MM.1S (cell line): ENCODE data around the gene SHF.

Source experiments
- DNase-seq: peaks from one replicate; pipeline ENCODE4 v3.0.0-alpha.2; 2015
- H2AFZ ChIP-seq: fragments of 300-600 bp; sonication (generic); 2 replicates; pipeline ENCODE4 v1.6.0; 2016; ENCODE audit warnings: antibody characterized with exemption, low read length
- H3F3A ChIP-seq: fragments of 300-600 bp; sonication (generic); 2 replicates; pipeline ENCODE4 v1.6.1; 2016; ENCODE audit warnings: mild to moderate bottlenecking, antibody characterized with exemption, low read length, moderate library complexity, mixed read lengths; ENCODE audit not compliant: insufficient read depth
- H3K27ac ChIP-seq: fragments of 300-600 bp; sonication (generic); 2 replicates; pipeline ENCODE4 v1.5.1; 2016; ENCODE audit warnings: mild to moderate bottlenecking, low read length
- H3K27me3 ChIP-seq: fragments of 300-600 bp; sonication (generic); replicated peaks from 2 replicates; pipeline ENCODE4 v1.6.0; 2016; ENCODE audit warnings: low read length; ENCODE audit not compliant: insufficient read depth
- H3K36me3 ChIP-seq: fragments of 300-600 bp; sonication (generic); replicated peaks from 2 replicates; pipeline ENCODE4 v1.6.1; 2016; ENCODE audit warnings: mild to moderate bottlenecking, low read length, mixed read lengths; ENCODE audit not compliant: insufficient read depth
- H3K4me1 ChIP-seq: fragments of 300-600 bp; sonication (generic); 2 replicates; pipeline ENCODE4 v1.6.1; 2016; ENCODE audit warnings: low read length, mixed read lengths
- H3K4me2 ChIP-seq: fragments of 300-600 bp; sonication (generic); 2 replicates; pipeline ENCODE4 v1.6.0; 2016; ENCODE audit warnings: low read depth, low read length
- H3K4me3 ChIP-seq: fragments of 300-600 bp; sonication (generic); 2 replicates; pipeline ENCODE4 v1.5.1; 2016; ENCODE audit warnings: low read length, mixed read lengths
- H3K79me2 ChIP-seq: fragments of 300-600 bp; sonication (generic); 2 replicates; pipeline ENCODE4 v1.6.1; 2016; ENCODE audit warnings: mixed run types, low read length, mixed read lengths
- H3K9ac ChIP-seq: fragments of 300-600 bp; sonication (generic); 2 replicates; pipeline ENCODE4 v1.6.1; 2016; ENCODE audit warnings: low read length, mixed read lengths
- H3K9me2 ChIP-seq: fragments of 300-600 bp; sonication (generic); replicated peaks from 2 replicates; pipeline ENCODE4 v1.6.1; 2016; ENCODE audit warnings: mild to moderate bottlenecking, low read length, mixed read lengths; ENCODE audit not compliant: insufficient read depth
- H3K9me3 ChIP-seq: fragments of 300-600 bp; sonication (generic); replicated peaks from 2 replicates; pipeline ENCODE4 v1.6.1; 2016; ENCODE audit warnings: mild to moderate bottlenecking, low read length, mixed read lengths; ENCODE audit not compliant: insufficient read depth
- H4K20me1 ChIP-seq: fragments of 300-600 bp; sonication (generic); 2 replicates; pipeline ENCODE4 v1.6.1; 2016; ENCODE audit warnings: mild to moderate bottlenecking, low read length, moderate library complexity, mixed read lengths; ENCODE audit not compliant: insufficient read depth
- CTCF ChIP-seq: fragments of 300-600 bp; sonication (generic); IDR thresholded peaks from 2 replicates; pipeline ENCODE4 v1.5.1; 2016; ENCODE audit warnings: antibody characterized with exemption, low read length, mixed read lengths
- EZH2 ChIP-seq: fragments of 300-600 bp; sonication (generic); optimal IDR thresholded peaks from 2 replicates; pipeline ENCODE3; 2017; ENCODE audit warnings: low read depth, mild to moderate bottlenecking, antibody characterized with exemption, low read length, mixed read lengths
- EZH2phosphoT487 ChIP-seq: fragments of 300-600 bp; sonication (generic); IDR thresholded peaks from 2 replicates; pipeline ENCODE4 v1.6.1; 2018; ENCODE audit warnings: antibody characterized with exemption, low read length

SHF gene

GRCh38 chr15:45183511-45183910 lies 4.3 kb downstream of the SHF start:
- no peak for DNase-seq
- Histone ChIP-seq H3K79me2 (no peaks in the 10 kb centered on the region), H3K9me3 (no peaks in the 10 kb centered on the region), H3K27me3 (0 out of 2 replicates have a peak, but pooled peaks cover 3% of the 10 kb centered on the region), H3K4me2 (no peak overlapping the region), H2AFZ (no peak overlapping the region), H3K4me1 (no peaks in the 10 kb centered on the region), H3K27ac (no peak overlapping the region), H4K20me1 (no peaks in the 10 kb centered on the region), H3K9me2 (no peaks in the 10 kb centered on the region), H3K9ac (no peak overlapping the region), H3F3A (no peaks in the 10 kb centered on the region), H3K36me3 (no peaks in the 10 kb centered on the region), H3K4me3 (no peak overlapping the region)
- TF ChIP-seq CTCF (no peak), EZH2 (no peak)

GRCh38 chr15:45182996-45183395 lies 4.8 kb downstream of the SHF start:
- Histone ChIP-seq H3K4me1 (no peaks in the 10 kb centered on the region), H3K4me2 (no peak overlapping the region), H3K27me3 (no peaks in the 10 kb centered on the region), H3K79me2 (no peaks in the 10 kb centered on the region), H4K20me1 (no peaks in the 10 kb centered on the region), H3K9ac (no peak overlapping the region), H3K9me2 (no peaks in the 10 kb centered on the region), H3K27ac (no peak overlapping the region), H3K4me3 (no peak overlapping the region), H2AFZ (no peak overlapping the region), H3K9me3 (no peaks in the 10 kb centered on the region), H3F3A (no peaks in the 10 kb centered on the region), H3K36me3 (no peaks in the 10 kb centered on the region)
- DNase-seq: no peak
- no peak for TF ChIP-seq EZH2phosphoT487
- no peak for TF ChIP-seq CTCF
- TF ChIP-seq EZH2: no peak

GRCh38 chr15:45181491-45182285 lies 6.1 kb downstream of the SHF start:
- Histone ChIP-seq H3K4me2 (no peak overlapping the region), H2AFZ (no peak overlapping the region), H3K4me3 (no peak overlapping the region), H3K36me3 (no peaks in the 10 kb centered on the region), H4K20me1 (no peaks in the 10 kb centered on the region), H3K27ac (no peak overlapping the region), H3K79me2 (no peaks in the 10 kb centered on the region), H3K27me3 (no peaks in the 10 kb centered on the region), H3K4me1 (no peaks in the 10 kb centered on the region), H3K9me3 (no peaks in the 10 kb centered on the region), H3K9me2 (no peaks in the 10 kb centered on the region), H3K9ac (no peak overlapping the region), H3F3A (no peaks in the 10 kb centered on the region)
- TF ChIP-seq EZH2phosphoT487 (no peak), CTCF (no peak), EZH2 (no peak)
- no peak for DNase-seq
